ENCODE results near the gene ABHD14A. TPM values are rescaled to one million over a fixed set of nuclear protein-coding genes. Genes with fewer than 3 reads are reported as not detected.

The ABHD14A gene
- total RNA-seq, 3 donors from 2014 or later = 6.3 to 14.8 (median 9.1) TPM

GRCh38 chr3:51961011-51961410 lies 13.9 kb upstream of the ABHD14A start:
- no peak for ATAC-seq
- peak in 2 of 3 donors; percentile 25 to 34 for DNase-seq
- H3K36me3 ChIP-seq (ENCODE audit: low read depth) = no peaks in the 10 kb centered on the region
- intact Hi-C loops (cut with DNase I, micrococcal nuclease) = no loop called here
- no peaks in the 10 kb centered on the region for H3K9me3 ChIP-seq
- H3K4me1 ChIP-seq (ENCODE audit: low read depth) = peaks cover 6% of the 10 kb centered on the region
- no peak for TF ChIP-seq CTCF (IDR thresholded peaks at IDR 0.05)
- no peak overlapping the region for H3K4me3 ChIP-seq

- peak; percentile 38 for ATAC-seq
- Histone ChIP-seq H3K4me1 (ENCODE audit: low read depth) (peaks cover 7% of the 10 kb centered on the region), H3K9me3 (no peaks in the 10 kb centered on the region), H3K4me3 (no peak overlapping the region), H3K36me3 (ENCODE audit: low read depth) (no peaks in the 10 kb centered on the region)
- no peak for TF ChIP-seq CTCF (IDR thresholded peaks at IDR 0.05)
- intact Hi-C loops (cut with DNase I, micrococcal nuclease) = no loop called here
- DNase-seq = peak in 1 of 3 donors; percentile 19
Observed at GRCh38 chr3:51961602-51962569, 13.0 kb upstream of the ABHD14A start.

- intact Hi-C loops (cut with DNase I, micrococcal nuclease) = no loop called here
- DNase-seq (peak in 2 of 3 donors; percentile 15 to 24), ATAC-seq (no peak)
- no peaks in the 10 kb centered on the region for H3K36me3 ChIP-seq (ENCODE audit: low read depth)
- peaks cover 9% of the 10 kb centered on the region for H3K4me1 ChIP-seq (ENCODE audit: low read depth)
- TF ChIP-seq CTCF (IDR thresholded peaks at IDR 0.05) = no peak
- no peak overlapping the region for H3K4me3 ChIP-seq
- no peaks in the 10 kb centered on the region for H3K9me3 ChIP-seq
Observed at GRCh38 chr3:51962854-51963530, 11.9 kb upstream of the ABHD14A start.

GRCh38 chr3:51963951-51964451 lies 10.9 kb upstream of the ABHD14A start:
- ATAC-seq = no peak
- Histone ChIP-seq H3K4me1 (ENCODE audit: low read depth) (peaks cover 11% of the 10 kb centered on the region), H3K9me3 (no peaks in the 10 kb centered on the region), H3K4me3 (no peak overlapping the region), H3K36me3 (ENCODE audit: low read depth) (no peaks in the 10 kb centered on the region)
- TF ChIP-seq CTCF (IDR thresholded peaks at IDR 0.05) = no peak
- peak in 2 of 3 donors; percentile 31 to 46 for DNase-seq
- intact Hi-C loops (cut with DNase I, micrococcal nuclease) = no loop called here

GRCh38 chr3:51964521-51964920 lies 10.3 kb upstream of the ABHD14A start:
- Histone ChIP-seq H3K4me1 (ENCODE audit: low read depth) (peaks cover 11% of the 10 kb centered on the region), H3K9me3 (no peaks in the 10 kb centered on the region), H3K4me3 (no peak overlapping the region), H3K36me3 (ENCODE audit: low read depth) (no peaks in the 10 kb centered on the region)
- no peak for TF ChIP-seq CTCF (IDR thresholded peaks at IDR 0.05)
- peak in 1 of 3 donors; percentile 37 for DNase-seq
- ATAC-seq = no peak
- intact Hi-C loops (cut with DNase I, micrococcal nuclease) = no loop called here

Data from mucosa of descending colon (tissue), 3 donors.